VCaP (cell line): Measurements from ENCODE around the gene ANLN.

Source experiments
- H3K27ac ChIP-seq: fragments of 450-650 bp; 2 replicates; pipeline ENCODE4 v1.5.1; 2017
- TF ChIP-seq, protein P1 (sequence below): fragments of 450-650 bp; conservative IDR thresholded peaks from 2 replicates; pipeline ENCODE4 v1.5.1; 2017; ENCODE audit warnings: mild to moderate bottlenecking, moderate library complexity

Gene ANLN

DNA sequence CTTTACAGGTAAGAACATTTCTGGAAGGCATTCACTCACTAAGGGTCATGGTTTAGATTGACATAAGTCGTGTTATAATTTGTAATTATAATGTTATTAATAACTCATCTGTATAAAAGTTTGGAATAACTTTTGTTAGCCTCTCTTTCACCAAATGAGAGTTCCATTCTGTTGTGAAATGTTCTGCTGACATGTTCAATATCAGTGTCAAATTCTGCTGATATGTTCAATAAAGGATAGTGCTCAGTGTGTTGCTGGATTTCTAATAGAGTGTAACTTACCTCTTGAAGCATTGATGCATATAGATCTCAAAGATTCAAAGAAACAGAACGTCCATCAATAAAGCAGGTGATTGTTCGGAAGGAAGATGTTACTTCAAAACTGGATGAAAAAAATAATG, 30.6 kb downstream of the ANLN start:
- TF ChIP-seq, protein P1, sequence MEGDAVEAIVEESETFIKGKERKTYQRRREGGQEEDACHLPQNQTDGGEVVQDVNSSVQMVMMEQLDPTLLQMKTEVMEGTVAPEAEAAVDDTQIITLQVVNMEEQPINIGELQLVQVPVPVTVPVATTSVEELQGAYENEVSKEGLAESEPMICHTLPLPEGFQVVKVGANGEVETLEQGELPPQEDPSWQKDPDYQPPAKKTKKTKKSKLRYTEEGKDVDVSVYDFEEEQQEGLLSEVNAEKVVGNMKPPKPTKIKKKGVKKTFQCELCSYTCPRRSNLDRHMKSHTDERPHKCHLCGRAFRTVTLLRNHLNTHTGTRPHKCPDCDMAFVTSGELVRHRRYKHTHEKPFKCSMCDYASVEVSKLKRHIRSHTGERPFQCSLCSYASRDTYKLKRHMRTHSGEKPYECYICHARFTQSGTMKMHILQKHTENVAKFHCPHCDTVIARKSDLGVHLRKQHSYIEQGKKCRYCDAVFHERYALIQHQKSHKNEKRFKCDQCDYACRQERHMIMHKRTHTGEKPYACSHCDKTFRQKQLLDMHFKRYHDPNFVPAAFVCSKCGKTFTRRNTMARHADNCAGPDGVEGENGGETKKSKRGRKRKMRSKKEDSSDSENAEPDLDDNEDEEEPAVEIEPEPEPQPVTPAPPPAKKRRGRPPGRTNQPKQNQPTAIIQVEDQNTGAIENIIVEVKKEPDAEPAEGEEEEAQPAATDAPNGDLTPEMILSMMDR: no peak
- H3K27ac ChIP-seq: no peak overlapping the region

DNA sequence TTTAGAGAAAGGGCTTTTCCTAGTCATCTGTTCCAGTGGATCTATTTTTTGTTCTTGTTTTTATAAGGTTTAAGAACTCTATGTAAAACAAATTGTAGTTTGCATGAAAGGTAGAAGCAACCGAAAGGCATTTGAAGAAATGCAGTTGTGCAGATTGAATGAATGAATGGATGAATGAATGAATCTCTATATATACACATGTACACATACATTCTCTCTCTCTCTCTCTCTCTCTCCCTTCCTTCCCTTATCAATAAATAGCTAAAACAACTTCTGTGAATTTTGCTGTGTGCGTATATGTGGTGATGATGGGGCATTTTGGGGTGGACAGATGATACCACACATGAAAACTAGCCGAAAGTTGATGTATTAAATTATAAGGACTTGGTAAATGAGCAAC, 32.4 kb downstream of the ANLN start:
- TF ChIP-seq, protein P1: no peak
- H3K27ac ChIP-seq: no peak overlapping the region

DNA sequence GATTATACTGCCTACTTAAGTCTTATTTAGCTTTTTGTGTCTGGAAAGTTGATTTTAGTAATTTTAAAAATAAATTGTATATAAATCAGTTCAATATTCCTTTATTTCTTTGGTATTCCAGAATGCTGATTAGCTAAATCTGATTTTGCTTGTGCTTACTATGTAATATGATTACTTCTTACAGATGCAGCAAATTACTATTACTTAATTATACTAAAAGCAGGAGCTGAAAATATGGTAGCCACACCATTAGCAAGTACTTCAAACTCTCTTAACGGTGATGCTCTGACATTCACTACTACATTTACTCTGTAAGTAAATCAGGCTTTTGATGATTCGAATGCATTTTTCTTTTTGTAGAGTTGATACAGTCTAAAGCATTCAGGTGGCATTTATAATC, 34.0 kb downstream of the ANLN start:
- TF ChIP-seq, protein P1: no peak
- no peak overlapping the region for H3K27ac ChIP-seq

DNA sequence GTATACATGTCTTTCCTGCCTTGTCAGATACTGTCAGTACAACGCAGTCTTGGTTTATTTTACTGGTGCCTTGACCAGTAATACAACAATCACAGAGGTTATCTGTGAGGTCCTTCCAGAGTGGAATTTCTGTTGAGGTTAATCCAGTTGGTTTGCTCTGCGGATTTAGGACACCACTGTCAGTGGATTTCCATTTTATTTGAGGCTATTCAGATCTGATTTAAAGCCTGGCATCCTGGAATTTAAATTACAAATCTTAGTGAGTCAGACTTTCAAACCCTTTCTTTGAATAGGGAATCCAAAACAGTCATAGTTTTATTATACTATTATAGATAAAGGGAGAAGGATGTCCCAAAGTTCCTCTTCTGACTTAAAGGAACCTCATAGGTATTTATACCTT, 40.5 kb downstream of the ANLN start:
- TF ChIP-seq, protein P1: no peak
- no peak overlapping the region for H3K27ac ChIP-seq

DNA sequence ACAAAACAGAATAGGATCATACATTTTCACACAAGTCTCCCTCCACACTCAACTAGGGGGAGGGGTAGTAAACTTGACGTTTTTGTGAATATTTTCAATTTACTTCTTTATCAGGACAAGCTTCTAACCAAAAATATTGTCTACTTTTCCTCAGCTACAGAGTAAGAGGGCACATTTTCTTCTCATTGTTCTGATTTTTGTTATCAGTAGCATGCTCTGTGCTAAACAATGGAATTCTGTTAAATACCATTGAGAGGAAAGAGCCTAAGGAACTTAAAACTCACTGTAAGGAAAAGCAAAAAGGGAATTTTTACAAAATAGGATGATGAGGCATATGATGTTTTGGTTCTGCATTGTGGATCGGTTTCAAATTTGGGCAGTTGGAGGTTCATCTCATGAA, 41.2 kb downstream of the ANLN start:
- no peak overlapping the region for H3K27ac ChIP-seq
- TF ChIP-seq, protein P1: no peak

DNA sequence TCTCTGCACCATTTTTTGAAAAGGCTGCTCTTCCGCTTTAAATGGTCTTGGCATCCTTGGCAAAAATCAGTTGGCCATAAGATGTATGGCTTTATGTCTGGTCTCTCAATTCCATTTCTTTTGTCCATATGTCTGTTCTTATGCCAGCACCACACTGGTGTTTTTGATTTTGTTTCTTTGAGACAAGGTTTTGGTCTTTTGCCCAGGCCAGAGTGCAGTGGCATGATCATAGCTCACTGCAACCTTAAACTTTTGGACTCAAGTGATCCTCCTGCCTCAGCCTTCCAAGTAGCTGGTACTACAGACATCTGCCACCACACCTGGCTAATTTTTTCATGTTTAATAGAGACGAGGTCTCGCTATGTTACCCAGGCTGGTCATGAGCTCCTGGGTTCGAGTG, 48.5 kb downstream of the ANLN start:
- TF ChIP-seq, protein P1: no peak
- H3K27ac ChIP-seq: no peak overlapping the region

DNA sequence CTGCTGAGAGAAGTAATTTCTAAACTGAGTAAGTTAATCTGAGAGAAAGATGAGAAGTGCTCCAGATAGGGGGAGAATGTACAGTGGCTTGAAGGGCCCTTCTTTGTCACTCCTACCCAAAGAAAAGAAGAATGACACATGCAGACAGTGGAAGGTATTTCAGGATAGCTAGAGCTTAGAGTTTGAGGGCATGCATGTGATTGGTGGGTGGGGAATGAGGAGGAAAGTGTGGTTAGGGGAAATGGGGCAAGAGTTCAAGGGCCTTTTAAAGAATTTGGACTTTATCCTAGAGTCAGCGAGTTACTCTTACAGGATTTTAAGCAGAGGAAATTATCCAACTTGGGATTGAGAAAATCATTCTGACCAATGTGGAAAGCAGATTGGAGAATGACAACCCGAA, 50.0 kb downstream of the ANLN start:
- H3K27ac ChIP-seq: no peak overlapping the region
- TF ChIP-seq, protein P1: no peak

DNA sequence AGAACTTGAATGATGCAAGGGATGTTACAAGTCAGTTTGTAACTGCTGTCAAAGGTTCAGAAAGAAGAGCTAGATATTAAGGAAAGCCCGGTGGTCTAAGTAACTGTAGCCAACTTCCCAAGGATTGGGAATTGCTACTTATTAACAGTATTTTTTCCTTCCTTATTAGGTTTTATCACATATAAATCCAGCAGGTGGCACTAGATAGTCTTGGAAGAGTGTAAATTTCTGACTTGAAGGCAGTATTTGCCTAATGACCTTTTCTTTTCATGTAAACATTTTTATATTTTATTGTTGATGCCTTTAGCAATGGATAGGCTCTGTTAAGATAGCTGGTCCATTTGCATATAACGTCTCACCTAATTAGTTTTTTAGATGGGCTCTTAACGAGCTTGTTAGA, 51.2 kb downstream of the ANLN start:
- H3K27ac ChIP-seq: peak overlapping the region; percentile 13; the same call in 1 of the 2 replicates
- TF ChIP-seq, protein P1: peak; percentile 73
